ENCODE data around the gene TTC16.

The TTC16 gene

DNA sequence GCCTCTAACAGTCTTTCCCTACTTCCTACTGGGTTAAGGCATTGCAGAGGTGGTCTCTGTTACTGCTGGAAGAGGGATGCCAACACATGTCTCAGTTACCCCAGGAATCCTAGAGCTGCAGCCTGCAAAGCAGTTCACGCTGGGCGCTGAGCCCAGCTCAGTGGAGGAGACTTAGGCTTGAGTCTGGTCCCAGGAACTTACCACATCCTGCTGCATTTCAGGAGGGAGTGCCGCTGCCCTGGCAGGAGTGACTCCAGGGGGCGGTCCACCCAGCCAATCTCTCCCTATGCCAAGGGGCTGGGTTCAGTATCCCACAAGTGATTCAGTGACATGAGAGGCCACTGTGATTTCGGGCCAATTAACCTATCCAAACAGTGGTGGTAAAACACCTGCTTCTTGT is 7.6 kb downstream of the TTC16 start:
- H3K4me3 ChIP-seq (ENCODE audit: low read depth, low read length), result no peak overlapping the region
- no peak for DNase-seq (ENCODE audit: low read depth, low spot score)
- TF ChIP-seq, protein P1, sequence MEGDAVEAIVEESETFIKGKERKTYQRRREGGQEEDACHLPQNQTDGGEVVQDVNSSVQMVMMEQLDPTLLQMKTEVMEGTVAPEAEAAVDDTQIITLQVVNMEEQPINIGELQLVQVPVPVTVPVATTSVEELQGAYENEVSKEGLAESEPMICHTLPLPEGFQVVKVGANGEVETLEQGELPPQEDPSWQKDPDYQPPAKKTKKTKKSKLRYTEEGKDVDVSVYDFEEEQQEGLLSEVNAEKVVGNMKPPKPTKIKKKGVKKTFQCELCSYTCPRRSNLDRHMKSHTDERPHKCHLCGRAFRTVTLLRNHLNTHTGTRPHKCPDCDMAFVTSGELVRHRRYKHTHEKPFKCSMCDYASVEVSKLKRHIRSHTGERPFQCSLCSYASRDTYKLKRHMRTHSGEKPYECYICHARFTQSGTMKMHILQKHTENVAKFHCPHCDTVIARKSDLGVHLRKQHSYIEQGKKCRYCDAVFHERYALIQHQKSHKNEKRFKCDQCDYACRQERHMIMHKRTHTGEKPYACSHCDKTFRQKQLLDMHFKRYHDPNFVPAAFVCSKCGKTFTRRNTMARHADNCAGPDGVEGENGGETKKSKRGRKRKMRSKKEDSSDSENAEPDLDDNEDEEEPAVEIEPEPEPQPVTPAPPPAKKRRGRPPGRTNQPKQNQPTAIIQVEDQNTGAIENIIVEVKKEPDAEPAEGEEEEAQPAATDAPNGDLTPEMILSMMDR (IDR thresholded peaks at IDR 0.05; ENCODE audit: insufficient read depth, low read length, missing control alignments), result no peak
- CTCF ChIA-PET, result interaction anchor here (1.0 to 7.8 kb wide), 5 partner anchors 12 to 394 kb away, joined by 3 to 48 read pairs (median 4); partner anchors contain the start of genes STXBP1 and TOR2A
- POLR2A ChIA-PET, result interaction anchor here (0.7 to 1.0 kb wide), 3 partner anchors 11 to 272 kb away, joined by 3 read pairs; partner anchors contain the start of genes LRSAM1, RPL12 and TOR2A

DNA sequence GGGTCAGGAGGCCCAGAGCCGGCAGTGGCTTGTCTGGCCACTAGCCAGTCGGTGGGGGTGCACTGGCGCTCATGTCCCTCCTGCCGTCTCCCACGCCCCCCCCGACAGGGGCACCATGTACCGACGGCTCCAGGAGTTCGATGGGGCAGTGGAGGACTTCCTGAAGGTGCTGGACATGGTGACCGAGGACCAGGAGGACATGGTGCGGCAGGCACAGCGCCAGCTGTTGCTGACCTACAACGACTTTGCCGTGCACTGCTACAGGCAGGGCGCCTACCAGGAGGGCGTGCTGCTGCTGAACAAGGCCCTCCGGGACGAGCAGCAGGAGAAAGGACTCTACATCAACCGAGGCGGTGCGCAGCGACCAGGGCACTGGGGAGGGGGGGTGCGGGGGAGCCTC is 8.1 kb downstream of the TTC16 start:
- H3K4me3 ChIP-seq (ENCODE audit: low read depth, low read length), result no peak overlapping the region
- no peak for DNase-seq (ENCODE audit: low read depth, low spot score)
- CTCF ChIA-PET, result interaction anchor here (1.0 to 7.8 kb wide), 5 partner anchors 11 to 394 kb away, joined by 3 to 48 read pairs (median 4); partner anchors contain the start of genes STXBP1 and TOR2A
- TF ChIP-seq, protein P1 (IDR thresholded peaks at IDR 0.05; ENCODE audit: insufficient read depth, low read length, missing control alignments), result no peak
- POLR2A ChIA-PET, result interaction anchor here (1.0 kb wide), 1 partner anchor 21 kb away, joined by 3 read pairs; no protein-coding TSS in a partner anchor

DNA sequence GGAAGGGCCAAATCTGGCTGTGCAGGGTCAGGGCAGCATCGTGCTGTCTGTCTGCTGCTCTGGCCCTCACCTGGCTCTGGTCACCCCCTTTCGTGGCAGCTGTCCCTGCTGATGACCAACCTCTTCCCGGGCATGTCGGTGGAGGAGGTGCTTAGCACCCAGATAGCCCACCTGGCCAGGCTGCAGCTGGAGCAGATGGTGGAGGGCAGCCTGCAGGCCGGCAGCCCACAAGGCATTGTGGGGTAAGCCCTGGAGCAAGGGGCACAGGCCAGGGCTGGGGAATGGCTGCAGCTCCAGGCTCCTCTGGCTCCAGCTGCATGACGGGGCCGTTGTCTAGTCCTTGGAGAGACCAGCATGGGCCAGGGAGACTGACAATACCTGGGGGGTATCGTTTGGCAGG is 11.0 kb downstream of the TTC16 start:
- ChIA-PET POLR2A (no interaction called here), CTCF (interaction anchor here (1.2 to 7.8 kb wide), 2 partner anchors 8 to 58 kb away, joined by 4 to 48 read pairs; partner anchors contain the start of genes CDK9 and TOR2A)
- TF ChIP-seq, protein P1 (IDR thresholded peaks at IDR 0.05; ENCODE audit: insufficient read depth, low read length, missing control alignments), result no peak
- no peak for DNase-seq (ENCODE audit: low read depth, low spot score)
- H3K4me3 ChIP-seq (ENCODE audit: low read depth, low read length), result no peak overlapping the region

DNA sequence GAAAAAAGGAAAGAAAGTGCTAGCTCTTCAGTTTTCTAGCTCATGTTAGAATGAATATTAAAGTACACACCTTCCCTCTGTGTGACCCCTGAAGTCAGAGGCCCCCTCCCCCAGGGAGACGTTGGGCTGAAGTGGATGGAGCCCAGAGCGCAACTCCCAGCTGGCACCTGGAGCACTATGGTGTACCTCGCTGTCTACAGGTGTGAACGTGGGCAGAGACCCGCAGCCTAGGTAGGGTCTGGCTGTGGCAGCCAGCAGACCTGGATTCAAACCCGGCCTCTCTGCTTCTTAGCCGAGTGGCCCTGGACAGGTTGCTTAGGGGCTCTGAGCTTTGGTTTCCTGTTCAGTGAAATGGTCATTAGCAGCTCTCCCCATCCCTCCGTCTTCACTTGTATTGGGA is 12.9 kb downstream of the TTC16 start:
- TF ChIP-seq, protein P1 (IDR thresholded peaks at IDR 0.05; ENCODE audit: insufficient read depth, low read length, missing control alignments), result no peak
- H3K4me3 ChIP-seq (ENCODE audit: low read depth, low read length), result no peak overlapping the region
- POLR2A ChIA-PET, result no interaction called here
- CTCF ChIA-PET, result interaction anchor here (1.1 to 2.1 kb wide), 3 partner anchors 139 to 192 kb away, joined by 3 to 7 read pairs (median 5); no protein-coding TSS in a partner anchor
- DNase-seq (ENCODE audit: low read depth, low spot score), result no peak

DNA sequence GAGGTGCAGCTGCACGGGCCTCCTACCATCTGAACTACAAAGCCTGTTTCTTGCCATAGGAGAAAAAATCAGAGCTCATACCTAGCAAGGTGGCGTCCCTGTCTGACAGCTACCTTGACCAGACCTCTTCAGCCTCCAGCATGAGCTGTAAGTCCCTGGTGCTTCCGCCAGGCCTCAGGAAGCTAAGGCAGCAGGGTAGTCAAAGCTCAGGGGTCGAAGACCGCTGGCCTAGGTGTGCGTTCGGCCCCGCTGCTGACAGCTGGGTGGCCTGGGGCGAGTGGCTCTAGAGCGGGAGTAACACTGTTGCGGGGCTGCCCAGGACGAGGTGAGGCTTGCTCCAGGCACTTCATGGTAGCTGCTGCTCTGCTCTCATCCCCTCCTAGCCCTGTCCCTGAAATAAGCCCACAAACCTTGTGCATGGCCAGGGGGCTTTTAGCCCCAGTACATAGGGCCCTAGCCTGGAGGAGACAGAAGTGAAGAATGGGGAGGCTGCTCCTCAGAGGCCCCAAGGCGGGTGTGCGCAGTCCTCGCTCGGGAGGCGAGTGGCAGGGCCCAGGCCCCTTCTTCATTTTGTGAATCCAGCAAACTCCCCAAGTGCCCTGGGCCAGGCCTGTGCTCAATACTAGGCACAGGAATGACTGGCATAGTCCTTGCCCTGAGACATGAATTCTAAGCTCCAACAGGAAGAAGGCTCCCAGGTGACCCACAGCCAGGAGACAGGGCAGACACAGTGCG is 13.8 kb downstream of the TTC16 start:
- no peak for DNase-seq (ENCODE audit: low read depth, low spot score)
- ChIA-PET POLR2A (no interaction called here), CTCF (interaction anchor here (0.7 to 2.8 kb wide), 5 partner anchors 10 to 144 kb away, joined by 3 to 9 read pairs (median 3); no protein-coding TSS in a partner anchor)
- no peak overlapping the region for H3K4me3 ChIP-seq (ENCODE audit: low read depth, low read length)
- TF ChIP-seq, protein P1 (IDR thresholded peaks at IDR 0.05; ENCODE audit: insufficient read depth, low read length, missing control alignments), result no peak

DNA sequence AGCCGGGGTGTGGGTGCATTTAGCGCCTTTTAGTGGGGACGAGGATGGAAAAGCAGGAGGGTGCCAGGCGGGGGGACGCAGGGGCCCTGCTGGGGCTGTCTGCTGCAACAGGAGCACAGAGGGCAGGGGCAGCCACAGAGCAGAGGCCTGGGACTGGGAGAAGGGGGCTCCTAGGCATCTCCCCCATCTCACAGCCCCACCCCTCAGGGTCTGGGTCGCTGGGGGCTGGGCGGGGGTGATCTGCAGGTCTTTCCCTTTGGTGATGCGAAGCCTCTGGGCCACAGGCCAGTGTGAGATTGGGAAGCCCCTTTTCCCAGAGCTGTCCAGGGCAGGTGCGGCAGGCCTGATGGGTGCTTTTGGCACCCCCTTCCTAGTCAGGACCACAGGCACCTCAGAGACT is 14.4 kb downstream of the TTC16 start:
- TF ChIP-seq, protein P1 (IDR thresholded peaks at IDR 0.05; ENCODE audit: insufficient read depth, low read length, missing control alignments), result no peak
- POLR2A ChIA-PET, result interaction anchor here (0.6 kb wide), 1 partner anchor 19 kb away, joined by 3 read pairs; no protein-coding TSS in a partner anchor
- CTCF ChIA-PET, result interaction anchor here (1.5 to 2.8 kb wide), 3 partner anchors 10 to 140 kb away, joined by 3 to 9 read pairs (median 7); no protein-coding TSS in a partner anchor
- no peak for DNase-seq (ENCODE audit: low read depth, low spot score)
- H3K4me3 ChIP-seq (ENCODE audit: low read depth, low read length), result no peak overlapping the region

Measured in AG04449 (cell line).